Liver (tissue), 9 donors: Measurements from ENCODE around the gene IKBIP. TPM values are rescaled to one million over a fixed set of nuclear protein-coding genes. Genes with fewer than 3 reads are reported as not detected.
A peak's percentile ranks its signal among the peaks of the same experiment; 100 is the strongest.
"Not testable (repeated sequence)": the region's sequence is repeated elsewhere in the genome, so short reads cannot be mapped to it uniquely, and the experiment has no call there.

ENCODE experiments used
- DNase-seq: peaks from one replicate; pipeline ENCODE4 v3.0.0-alpha.2; 2017; ENCODE audit warnings: low spot score
- H3K27ac ChIP-seq, 2 donors: one replicate each; pipeline ENCODE4 v1.7.0; 2013; ENCODE audit warnings: inconsistent platforms in 2 of 2, low read length in 2 of 2, control low read depth in 1 of 2, low read depth in 1 of 2, mild to moderate bottlenecking in 1 of 2
- H3K27me3 ChIP-seq, 4 donors: one replicate each; pipeline versions ENCODE4 v1.6.1 to v1.7.0; 2013; ENCODE audit warnings: low read length in 3 of 4, inconsistent platforms in 1 of 4, mild to moderate bottlenecking in 1 of 4, moderate library complexity in 1 of 4; ENCODE audit not compliant: control insufficient read depth in 4 of 4, insufficient read depth in 4 of 4
- H3K36me3 ChIP-seq, 4 donors: one replicate each; pipeline versions ENCODE4 v1.6.1 to v1.7.0; 2013; ENCODE audit warnings: low read length in 3 of 4, mild to moderate bottlenecking in 3 of 4, low read depth in 1 of 4, moderate library complexity in 1 of 4; ENCODE audit not compliant: control insufficient read depth in 4 of 4, insufficient read depth in 3 of 4
- H3K4me1 ChIP-seq, 4 donors: one replicate each; pipeline versions ENCODE4 v1.6.1 to v1.7.0; 2013; ENCODE audit warnings: low read length in 3 of 4, mild to moderate bottlenecking in 3 of 4, moderate library complexity in 1 of 4; ENCODE audit not compliant: control insufficient read depth in 4 of 4, insufficient read depth in 4 of 4
- H3K4me3 ChIP-seq, 3 donors: one replicate each; pipeline versions ENCODE4 v1.6.1 to v1.7.0; 2013; ENCODE audit warnings: low read length in 3 of 3, control low read depth in 1 of 3, low read depth in 1 of 3, mild to moderate bottlenecking in 1 of 3
- H3K9ac ChIP-seq, 2 donors: one replicate each; pipeline ENCODE4 v1.7.0; 2013; ENCODE audit warnings: low read length in 2 of 2, mild to moderate bottlenecking in 2 of 2, moderate library complexity in 2 of 2, control low read depth in 1 of 2, low read depth in 1 of 2
- H3K9me3 ChIP-seq, 4 donors: one replicate each; pipeline versions ENCODE4 v1.6.1 to v1.7.0; 2013; ENCODE audit warnings: low read length in 3 of 4; ENCODE audit not compliant: control insufficient read depth in 4 of 4
- ATF3 ChIP-seq: IDR thresholded peaks from 2 replicates; pipeline ENCODE4 v1.6.1; 2016; ENCODE audit warnings: antibody characterized with exemption
- CTCF ChIP-seq: fragments of 150-350 bp; IDR thresholded peaks from 2 replicates; pipeline ENCODE4 v1.5.1; 2017; ENCODE audit warnings: improper control_type of control experiment, low read depth, low read length; ENCODE audit not compliant: missing input control
- EGR1 ChIP-seq, 2 donors: IDR thresholded peaks; 2 replicates each; pipeline ENCODE4 v1.6.1; 2016 to 2018; ENCODE audit warnings: antibody characterized with exemption in 2 of 2, low read depth in 2 of 2
- FOXA1 ChIP-seq: IDR thresholded peaks from 2 replicates; pipeline ENCODE4 v1.6.1; 2016; ENCODE audit warnings: antibody characterized with exemption
- FOXA2 ChIP-seq: IDR thresholded peaks from 2 replicates; pipeline ENCODE4 v1.6.1; 2016; ENCODE audit warnings: antibody characterized with exemption
- GABPA ChIP-seq, 2 donors: IDR thresholded peaks in 1 of 2; conservative IDR thresholded peaks in 1 of 2; 2 replicates each; pipeline ENCODE4 v1.6.1; 2016; ENCODE audit warnings: antibody characterized with exemption in 2 of 2, mild to moderate bottlenecking in 1 of 2, moderate library complexity in 1 of 2
- HNF4A ChIP-seq, 2 donors: conservative IDR thresholded peaks; 2 replicates each; pipeline ENCODE4 v1.6.1; 2016; ENCODE audit warnings: antibody characterized with exemption in 2 of 2, mild to moderate bottlenecking in 2 of 2
- HNF4G ChIP-seq: IDR thresholded peaks from 2 replicates; pipeline ENCODE4 v1.6.1; 2016; ENCODE audit warnings: antibody characterized with exemption
- JUND ChIP-seq, 2 donors: IDR thresholded peaks; 2 replicates each; pipeline ENCODE4 v1.6.1; 2016; ENCODE audit warnings: antibody characterized with exemption in 2 of 2
- RAD21 ChIP-seq, 2 donors: IDR thresholded peaks; 2 replicates each; pipeline ENCODE4 v1.6.1; 2016; ENCODE audit warnings: antibody characterized with exemption in 2 of 2, mild to moderate bottlenecking in 2 of 2
- REST ChIP-seq: IDR thresholded peaks from 2 replicates; pipeline ENCODE4 v1.6.1; 2016; ENCODE audit warnings: antibody characterized with exemption, mild to moderate bottlenecking
- RXRA ChIP-seq, 2 donors: IDR thresholded peaks; 2 replicates each; pipeline ENCODE4 v1.6.1; 2017 to 2018; ENCODE audit warnings: antibody characterized with exemption in 2 of 2, mild to moderate bottlenecking in 1 of 2
- TAF1 ChIP-seq: conservative IDR thresholded peaks from 2 replicates; pipeline ENCODE4 v1.6.1; 2016; ENCODE audit warnings: antibody characterized with exemption, mild to moderate bottlenecking
- YY1 ChIP-seq: IDR thresholded peaks from 2 replicates; pipeline ENCODE4 v1.6.1; 2016; ENCODE audit warnings: antibody characterized with exemption, mild to moderate bottlenecking
- WGBS: extraction: QIAGEN DNeasy Blood & Tissue Kit; methylation state at CpG from one replicate; pipeline ENCODE4 v1.1.7; 2013; 5-methylcytosine and 5-hydroxymethylcytosine counted together
- polyA plus RNA-seq, 2 donors: library from polyadenylated mRNA; stranded (reverse) in 1 of 2; unstranded in 1 of 2; fragments of 200-250 nt in 1 of 2; fragments of >200 nt in 1 of 2; fragmentation: Nextera tagmentation in 1 of 2; extraction: Ambion mirVana in 1 of 2; gene quantifications; one replicate each; pipeline versions ENCODE4 v1.2.1 to v1.2.3, GENCODE V29; 2013 to 2015
- total RNA-seq, 2 donors: library from RNA; depleted of rRNA; stranded (reverse); fragments of >200 nt; gene quantifications; one replicate each; pipeline ENCODE4 v1.2.3, GENCODE V29; 2014
- TF ChIP-seq, protein P1 (sequence below): IDR thresholded peaks from 2 replicates; pipeline ENCODE4 v1.6.1; 2016; ENCODE audit warnings: antibody characterized with exemption
- donor health status: healthy.
- donor health status: healthy.
- donor health status: healthy.
- donor health status: healthy.
- donor health status: healthy.

IKBIP gene
- total and polyA plus RNA-seq, 4 donors, result 4.7 to 10.5 (median 6.3) TPM

DNA sequence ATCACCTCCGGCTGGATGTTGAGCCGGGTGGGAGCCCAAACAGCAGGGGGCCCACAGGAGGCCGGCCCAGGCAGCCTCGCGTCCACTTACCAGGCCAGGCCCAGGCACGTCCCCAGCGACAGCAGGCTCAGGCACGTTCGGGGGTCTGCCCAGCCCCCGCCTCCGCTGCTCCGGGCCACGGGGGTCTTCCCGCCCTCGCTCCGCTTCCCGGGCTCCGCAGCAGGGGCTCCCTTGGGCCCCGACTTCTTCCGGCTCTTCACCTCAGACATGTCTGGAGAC, 216 bp downstream of the IKBIP start:
- peak overlapping the region; percentile 72 to 77 for H3K9ac ChIP-seq
- H3K27me3 ChIP-seq, result no peaks in the 10 kb centered on the region
- peak overlapping the region; percentile 59 to 97 (median 95) for H3K4me3 ChIP-seq
- H3K4me1 ChIP-seq, result peaks cover 0 to 18% (median 10%) of the 10 kb centered on the region in 4 donors
- no peak for DNase-seq
- peak overlapping the region; percentile 85 to 89 for H3K27ac ChIP-seq
- TF ChIP-seq HNF4A (conservative IDR thresholded peaks at IDR 0.05) (no peak), YY1 (no peak)
- no peaks in the 10 kb centered on the region for H3K9me3 ChIP-seq
- peaks cover 0 to 4% (median 2%) of the 10 kb centered on the region in 4 donors for H3K36me3 ChIP-seq
- WGBS, result under 1% methylated on average over 20 of the region's 20 CpGs

- not testable (repeated sequence) for H3K9me3 ChIP-seq, DNase-seq, H3K9ac ChIP-seq, H3K27ac ChIP-seq, H3K27me3 ChIP-seq, H3K4me3 ChIP-seq, H3K36me3 ChIP-seq
- 96% methylated on average over 5 of the region's 5 CpGs for WGBS
- peaks cover 0 to 18% (median 10%) of the 10 kb centered on the region in 4 donors for H3K4me1 ChIP-seq
These were observed 1.8 kb downstream of the IKBIP start for GRCh38 chr12:98642801-98643200.

- Histone ChIP-seq H3K27me3 (no peaks in the 10 kb centered on the region), H3K4me3 (no peak overlapping the region), H3K36me3 (no peaks in the 10 kb centered on the region), H3K27ac (no peak overlapping the region), H3K4me1 (peaks cover 0 to 6% (median 4%) of the 10 kb centered on the region in 4 donors), H3K9ac (no peak overlapping the region), H3K9me3 (no peaks in the 10 kb centered on the region)
- no peak for DNase-seq
- TF ChIP-seq, protein P1, sequence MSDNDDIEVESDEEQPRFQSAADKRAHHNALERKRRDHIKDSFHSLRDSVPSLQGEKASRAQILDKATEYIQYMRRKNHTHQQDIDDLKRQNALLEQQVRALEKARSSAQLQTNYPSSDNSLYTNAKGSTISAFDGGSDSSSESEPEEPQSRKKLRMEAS, result no peak
- 81% methylated on average over 3 of the region's 3 CpGs for WGBS
These were observed 5.1 kb downstream of the IKBIP start for GRCh38 chr12:98639491-98639890.

GRCh38 chr12:98638009-98638408, 6.6 kb downstream of the IKBIP start:
- no peaks in the 10 kb centered on the region for H3K27me3 ChIP-seq
- no peaks in the 10 kb centered on the region for H3K4me1 ChIP-seq

More at GRCh38 chr12:98638009-98638408, 6.6 kb downstream of the IKBIP start:
- WGBS, result 97% methylated on average over 2 of the region's 2 CpGs
- H3K4me3 ChIP-seq, result no peak overlapping the region
- H3K36me3 ChIP-seq, result no peaks in the 10 kb centered on the region
- DNase-seq, result no peak
- no peak overlapping the region for H3K27ac ChIP-seq
- H3K9ac ChIP-seq, result no peak overlapping the region
- TF ChIP-seq EGR1 (IDR thresholded peaks at IDR 0.05; ENCODE audit: low read depth in 2 of 2) (no peak), TAF1 (no peak), RAD21 (IDR thresholded peaks at IDR 0.05) (no peak), FOXA2 (no peak), FOXA1 (no peak), JUND (IDR thresholded peaks at IDR 0.05) (no peak), REST (no peak), YY1 (no peak), RXRA (IDR thresholded peaks at IDR 0.05) (no peak), HNF4G (no peak), ATF3 (no peak), CTCF (no peak), GABPA (IDR thresholded peaks at IDR 0.05 in 1 of 2, conservative IDR thresholded peaks at IDR 0.05 in 1 of 2) (no peak)
- TF ChIP-seq, protein P1, result no peak
- H3K9me3 ChIP-seq, result no peaks in the 10 kb centered on the region
